ENCODE measurements around the gene CPN1.
A peak's percentile ranks its signal among the peaks of the same experiment; 100 is the strongest.

Gene CPN1

GRCh38 chr10:100076750-100077149 is 4.9 kb downstream of the CPN1 start:
- DNase-seq (ENCODE audit: low spot score) = no peak

DNA sequence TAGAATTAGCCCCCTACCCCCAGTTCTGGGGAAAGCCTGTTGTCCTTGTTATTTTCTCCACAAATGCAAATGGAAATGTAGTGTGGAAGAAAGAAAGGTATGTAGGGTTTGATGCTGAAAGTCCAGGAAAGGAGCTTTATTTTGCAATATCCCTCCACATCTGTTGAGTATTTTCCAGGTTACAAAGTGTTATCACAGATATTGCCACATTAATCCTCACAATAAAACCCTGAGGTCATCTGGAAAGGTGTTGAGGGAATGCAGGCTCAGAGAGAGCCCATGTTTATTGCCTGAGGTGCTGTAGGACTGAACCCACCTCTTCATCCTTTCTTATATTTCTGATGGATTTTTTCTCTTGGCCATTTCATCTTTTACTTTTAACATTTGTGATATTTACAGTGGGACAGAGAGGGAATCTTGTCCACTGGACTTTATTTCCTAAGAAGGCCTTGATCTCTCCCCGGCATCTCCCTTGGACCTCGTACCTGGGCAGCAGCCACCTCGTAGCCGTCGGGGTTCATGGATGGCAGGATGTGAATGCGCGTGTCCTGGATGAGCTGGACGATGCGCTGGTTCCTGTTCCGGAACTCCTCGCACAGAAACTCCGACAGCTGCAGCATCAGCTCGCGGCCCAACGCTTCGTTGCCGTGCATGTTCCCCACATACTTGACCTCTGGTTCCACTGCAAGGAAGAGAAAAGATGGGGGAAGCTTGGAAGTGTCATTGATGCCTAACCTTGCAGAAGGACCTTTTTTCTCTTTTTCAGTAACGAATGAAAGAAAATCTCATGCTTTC is 6.0 kb downstream of the CPN1 start:
- no peak for DNase-seq (ENCODE audit: low spot score)

DNA sequence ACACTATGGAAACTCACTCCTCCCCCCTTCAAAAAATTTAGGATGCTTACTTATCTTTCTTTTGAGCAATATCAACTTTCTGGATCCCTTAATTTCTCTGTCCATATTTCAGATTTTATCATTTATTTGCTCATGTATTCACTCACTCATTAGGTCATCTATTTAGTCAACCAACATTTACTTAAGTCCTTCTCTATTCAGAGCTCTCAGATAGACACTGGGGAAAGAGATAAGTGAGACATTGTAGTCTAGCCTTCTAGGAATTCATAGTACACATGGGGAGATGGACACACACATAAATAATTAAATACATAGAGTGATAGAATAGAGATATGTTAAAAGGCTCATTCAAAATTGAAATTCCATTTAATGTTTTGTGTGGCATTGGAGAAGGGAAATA is 9.2 kb downstream of the CPN1 start:
- no peak for DNase-seq (ENCODE audit: low spot score)

DNA sequence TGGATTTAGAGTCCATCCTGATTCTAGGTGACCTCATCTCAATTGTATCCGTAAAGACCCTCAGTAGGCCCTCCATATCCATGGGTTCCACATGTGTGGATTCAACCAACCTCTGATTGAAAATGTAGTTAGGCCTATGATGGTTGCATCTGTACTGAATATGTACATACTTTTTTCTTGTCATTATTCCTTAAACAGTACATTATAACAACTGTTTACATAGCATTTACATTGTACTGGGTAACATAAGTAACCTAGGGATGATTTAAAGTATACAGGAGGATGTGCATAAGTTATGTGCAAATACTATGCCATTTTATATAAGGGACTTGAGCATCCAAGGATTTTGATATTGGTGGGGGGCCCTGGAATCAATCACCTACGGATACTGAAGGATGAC is 10.1 kb downstream of the CPN1 start:
- no peak for DNase-seq (ENCODE audit: low spot score)

- DNase-seq (ENCODE audit: low spot score) = no peak
Observed at GRCh38 chr10:100067466-100067865, 14.2 kb downstream of the CPN1 start.

- DNase-seq (ENCODE audit: low spot score) = no peak
Observed at GRCh38 chr10:100065084-100065660, 16.5 kb downstream of the CPN1 start.

DNA sequence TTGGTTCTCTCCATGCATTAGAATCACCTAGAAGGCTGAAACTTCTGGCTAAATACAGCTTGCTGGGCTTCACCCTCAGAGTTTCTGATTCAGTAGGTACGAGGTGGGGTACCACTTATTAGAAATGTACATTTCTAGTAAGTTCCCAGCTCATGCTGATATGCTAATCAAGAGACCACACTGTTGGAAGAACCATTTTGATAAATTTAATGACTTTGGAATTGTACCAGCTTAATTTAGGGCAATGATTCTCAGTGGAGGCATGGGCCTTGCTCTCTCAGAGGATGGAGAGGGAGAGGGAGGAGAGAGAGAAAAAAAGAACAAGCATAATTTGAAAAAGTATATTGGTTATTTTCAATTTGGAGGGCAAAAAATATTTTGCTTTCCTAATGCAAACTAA is 20.3 kb downstream of the CPN1 start:
- no peak for DNase-seq (ENCODE audit: low spot score)

DNA sequence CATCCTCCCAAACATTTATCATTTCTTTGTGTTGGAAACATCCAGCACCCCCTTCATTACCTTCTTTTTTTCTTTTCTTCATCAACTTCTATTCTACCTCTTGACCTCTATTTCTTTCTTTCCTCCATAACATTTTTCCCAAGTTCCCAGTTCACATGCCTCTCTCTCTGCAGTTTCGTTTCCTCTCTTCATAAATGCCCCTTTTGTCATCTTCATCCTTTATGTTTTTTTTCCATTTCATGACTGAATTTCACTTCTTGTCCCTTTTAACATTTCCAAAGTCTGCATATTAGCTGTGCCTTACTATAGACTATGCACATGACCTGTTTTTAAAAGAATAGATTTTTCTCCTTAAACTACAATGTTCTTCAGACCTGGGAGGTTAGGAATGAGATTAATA is 23.7 kb downstream of the CPN1 start:
- DNase-seq (ENCODE audit: low spot score) = no peak

DNA sequence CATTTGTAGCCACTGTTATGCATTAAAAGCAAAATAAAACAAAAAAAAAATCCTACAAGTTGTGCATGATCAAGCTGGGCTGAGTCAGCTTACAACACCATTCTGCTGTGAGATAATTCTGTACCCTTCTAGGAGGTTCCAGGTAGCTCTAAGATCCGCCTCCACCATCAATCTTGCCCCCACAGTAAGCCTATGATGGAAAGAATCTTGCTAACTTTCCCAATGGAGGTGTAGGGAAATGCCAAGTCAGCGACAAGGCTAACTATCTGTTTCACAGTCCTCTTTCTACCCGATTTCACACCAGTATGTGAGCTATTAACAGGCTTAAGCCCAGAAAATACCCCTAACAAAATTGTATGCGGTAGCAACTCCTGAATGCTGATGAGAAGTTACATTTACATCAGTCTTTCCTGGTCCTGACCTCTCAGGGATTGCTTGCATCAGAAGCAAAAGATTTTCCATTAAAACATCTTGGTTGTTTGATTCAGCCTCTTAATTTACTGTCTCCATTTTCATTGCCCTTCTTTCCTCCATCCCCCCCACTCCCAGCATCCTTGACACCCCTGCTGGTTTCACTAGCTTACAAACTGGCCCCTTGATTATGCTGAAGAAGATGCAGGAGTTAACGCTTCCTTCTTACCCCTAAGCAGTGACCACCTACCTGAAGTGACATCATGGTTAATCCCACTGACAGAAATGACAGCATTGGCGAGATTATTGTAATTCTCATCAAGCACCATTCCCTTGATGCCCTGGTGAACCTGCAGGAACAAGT is 27.8 kb downstream of the CPN1 start:
- no peak for DNase-seq (ENCODE audit: low spot score)

GRCh38 chr10:100046021-100046486 is 35.6 kb downstream of the CPN1 start:
- peak; percentile 80 for DNase-seq (ENCODE audit: low spot score)

GRCh38 chr10:100045592-100045991 is 36.1 kb downstream of the CPN1 start:
- DNase-seq (ENCODE audit: low spot score) = no peak

- no peak for DNase-seq (ENCODE audit: low spot score)
Observed at GRCh38 chr10:100043796-100044195, 37.9 kb downstream of the CPN1 start.

DNA sequence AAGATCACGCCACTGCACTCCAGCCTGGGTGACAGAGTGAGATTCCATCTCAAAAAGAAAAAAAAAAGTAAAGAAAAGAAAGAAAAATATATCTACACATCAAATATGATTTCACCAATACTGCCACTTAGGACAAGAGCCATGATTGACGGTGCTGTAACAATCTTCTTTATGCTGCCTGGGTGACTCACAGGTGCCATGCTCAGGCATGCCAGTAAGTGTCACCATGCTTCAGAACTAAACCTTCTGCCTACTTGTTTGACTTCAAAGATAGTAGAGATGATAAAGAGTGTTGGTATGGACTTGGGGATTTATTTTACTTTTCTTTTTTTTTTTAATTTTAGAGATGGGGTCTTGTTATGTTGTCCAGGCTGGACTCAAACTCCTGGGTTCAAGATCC is 38.3 kb downstream of the CPN1 start:
- no peak for DNase-seq (ENCODE audit: low spot score)

DNA sequence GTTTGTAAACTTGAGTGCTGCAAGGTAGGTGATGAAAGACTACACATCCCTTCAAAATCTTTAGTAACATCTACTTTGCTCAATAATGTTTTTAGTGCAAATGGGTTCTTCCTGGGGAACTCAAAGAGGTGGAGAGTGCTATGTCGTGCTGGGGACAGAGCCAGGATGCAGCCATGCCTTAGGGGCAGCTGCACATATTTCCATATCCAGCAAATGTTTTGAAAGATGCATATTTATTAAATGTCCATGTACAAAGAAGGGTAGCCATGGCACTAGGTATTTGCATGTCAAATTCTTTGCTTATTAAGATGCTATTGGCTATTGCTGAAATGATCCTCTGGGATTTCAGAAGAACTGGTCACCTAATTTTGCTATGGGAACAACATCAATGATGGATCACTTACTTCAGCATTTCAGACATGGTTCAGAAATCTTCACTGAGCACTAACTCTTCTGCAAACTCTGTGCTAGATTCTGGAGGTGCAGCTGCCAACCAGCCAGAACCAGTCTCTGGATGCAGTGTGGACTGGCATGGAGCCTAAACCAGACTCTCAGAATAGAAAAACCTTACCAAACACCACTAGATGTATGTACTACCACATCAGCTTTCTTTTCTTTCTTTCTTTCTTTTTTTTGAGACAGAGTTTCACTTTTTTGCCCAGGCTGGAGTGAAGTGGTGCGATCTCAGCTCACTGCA is 40.2 kb downstream of the CPN1 start:
- DNase-seq (ENCODE audit: low spot score) = no peak

GRCh38 chr10:100038561-100039071 is 43.1 kb downstream of the CPN1 start:
- DNase-seq (ENCODE audit: low spot score) = no peak

- DNase-seq (ENCODE audit: low spot score) = no peak
Observed at GRCh38 chr10:100037758-100038315, 43.8 kb downstream of the CPN1 start.

GRCh38 chr10:100036850-100037249 is 44.8 kb downstream of the CPN1 start:
- no peak for DNase-seq (ENCODE audit: low spot score)

DNA sequence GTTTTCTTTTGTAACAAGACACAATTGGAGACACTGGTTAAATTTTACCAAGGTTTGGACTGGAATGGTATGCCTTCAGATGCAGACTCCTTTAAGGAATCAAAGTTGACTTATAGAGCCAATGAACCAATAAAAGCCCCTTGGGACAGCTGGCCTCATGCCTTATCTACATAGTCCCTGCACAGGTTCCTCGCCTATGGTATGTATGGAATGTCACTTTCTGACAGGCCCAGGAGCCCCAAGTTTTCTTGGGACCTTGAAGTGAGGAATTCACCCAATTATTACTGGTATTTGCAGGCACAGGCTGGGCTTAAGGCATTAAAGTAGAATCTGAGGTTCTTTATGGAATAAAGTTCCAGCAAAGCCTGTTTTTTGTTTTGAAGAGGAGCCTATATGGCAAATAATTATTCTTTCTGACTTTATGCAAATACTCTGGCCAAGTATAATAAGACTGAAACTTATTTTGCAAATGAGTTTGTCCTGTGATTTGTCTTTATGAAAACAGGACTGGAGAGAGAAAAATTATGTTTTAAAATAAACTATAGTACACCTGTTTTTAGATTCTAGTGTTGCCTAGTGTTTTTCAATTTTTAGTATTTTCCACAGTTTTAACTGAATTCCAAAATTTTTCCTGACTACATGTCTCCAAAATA is 47.8 kb downstream of the CPN1 start:
- no peak for DNase-seq (ENCODE audit: low spot score)

GRCh38 chr10:100027416-100027815 is 54.3 kb downstream of the CPN1 start:
- DNase-seq (ENCODE audit: low spot score) = no peak

DNA sequence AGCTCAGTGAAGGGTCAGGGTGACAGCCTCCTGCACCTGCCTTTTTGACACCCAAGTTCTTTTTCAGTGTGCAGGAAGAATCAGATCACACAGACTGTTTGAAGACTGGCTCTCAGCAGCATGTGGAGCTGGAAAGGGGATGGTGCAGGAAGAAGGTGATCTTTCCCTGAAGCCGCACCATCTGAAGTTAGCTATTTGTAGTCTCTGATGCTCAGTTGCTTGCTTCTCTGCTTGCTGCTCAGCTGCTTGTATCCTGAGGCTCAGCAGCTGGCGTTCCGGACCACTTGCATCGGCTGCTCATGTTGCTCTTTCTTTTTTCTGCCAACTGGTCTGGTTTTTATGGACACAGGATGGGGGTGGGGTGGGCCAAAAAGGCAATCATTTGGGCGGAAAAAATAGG is 56.1 kb downstream of the CPN1 start:
- DNase-seq (ENCODE audit: low spot score) = no peak

DNA sequence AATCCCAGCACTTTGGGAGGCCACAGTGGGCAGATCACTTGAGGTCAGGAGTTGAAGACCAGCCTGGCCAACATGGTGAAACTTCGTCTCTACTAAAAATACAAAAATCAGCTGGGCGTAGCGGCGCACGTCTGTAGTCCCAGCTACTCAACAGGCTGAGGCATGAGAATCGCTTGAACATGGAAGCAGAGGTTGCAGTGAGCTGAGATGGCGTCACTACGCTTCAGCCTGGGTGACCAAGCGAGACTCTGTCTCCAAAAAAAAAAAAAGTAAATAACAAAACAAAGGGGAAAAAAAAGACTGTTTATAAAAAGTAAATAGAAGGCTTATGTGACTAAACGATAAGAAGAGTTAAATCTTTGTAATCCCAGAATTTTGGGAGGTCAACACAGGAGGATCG is 56.9 kb downstream of the CPN1 start:
- DNase-seq (ENCODE audit: low spot score) = no peak
